SK-N-MC (cell line): Measurements from ENCODE around the gene GSE1.

Source experiments
- DNase-seq: peaks from one replicate; pipeline ENCODE4 v3.0.0-alpha.2; 2011; ENCODE audit warnings: low read depth, low spot score
- H3K27ac ChIP-seq: fragments of 200-600 bp; sonication (generic); 2 replicates; pipeline ENCODE4 v1.5.1; 2016; ENCODE audit warnings: mixed run types
- H3K36me3 ChIP-seq: fragments of 200-600 bp; sonication (generic); 2 replicates; pipeline ENCODE4 v1.6.1; 2017; ENCODE audit warnings: antibody characterized with exemption, low read length, mixed read lengths; ENCODE audit not compliant: insufficient read depth
- H3K4me3 ChIP-seq: fragments of 200-600 bp; sonication (generic); 2 replicates; pipeline ENCODE4 v1.5.1; 2016
- H3K9ac ChIP-seq: fragments of 200-600 bp; sonication (generic); 2 replicates; pipeline ENCODE4 v1.8.0; 2017; ENCODE audit warnings: mixed run types, mixed read lengths; ENCODE audit not compliant: insufficient read length
- H3K9me3 ChIP-seq: fragments of 200-600 bp; sonication (generic); 2 replicates; pipeline ENCODE4 v1.6.1; 2017; ENCODE audit warnings: low read depth, mild to moderate bottlenecking, antibody characterized with exemption, low read length, moderate library complexity, mixed read lengths
- EZH2 ChIP-seq: fragments of 200-600 bp; sonication (generic); IDR thresholded peaks from one replicate; pipeline ENCODE4 v1.6.1; 2017; ENCODE audit warnings: antibody characterized with exemption
- FOXP2 ChIP-seq: optimal IDR thresholded peaks from 2 replicates; pipeline ENCODE3; 2011; ENCODE audit warnings: mild to moderate bottlenecking, moderate library complexity; ENCODE audit not compliant: insufficient read depth; ENCODE audit errors: extremely low read length, control extremely low read depth
- POLR2AphosphoS5 ChIP-seq: IDR thresholded peaks from 2 replicates; pipeline ENCODE4 v1.6.1; 2012; ENCODE audit warnings: mild to moderate bottlenecking, low read depth, low read length, borderline replicate concordance

Gene GSE1

DNA sequence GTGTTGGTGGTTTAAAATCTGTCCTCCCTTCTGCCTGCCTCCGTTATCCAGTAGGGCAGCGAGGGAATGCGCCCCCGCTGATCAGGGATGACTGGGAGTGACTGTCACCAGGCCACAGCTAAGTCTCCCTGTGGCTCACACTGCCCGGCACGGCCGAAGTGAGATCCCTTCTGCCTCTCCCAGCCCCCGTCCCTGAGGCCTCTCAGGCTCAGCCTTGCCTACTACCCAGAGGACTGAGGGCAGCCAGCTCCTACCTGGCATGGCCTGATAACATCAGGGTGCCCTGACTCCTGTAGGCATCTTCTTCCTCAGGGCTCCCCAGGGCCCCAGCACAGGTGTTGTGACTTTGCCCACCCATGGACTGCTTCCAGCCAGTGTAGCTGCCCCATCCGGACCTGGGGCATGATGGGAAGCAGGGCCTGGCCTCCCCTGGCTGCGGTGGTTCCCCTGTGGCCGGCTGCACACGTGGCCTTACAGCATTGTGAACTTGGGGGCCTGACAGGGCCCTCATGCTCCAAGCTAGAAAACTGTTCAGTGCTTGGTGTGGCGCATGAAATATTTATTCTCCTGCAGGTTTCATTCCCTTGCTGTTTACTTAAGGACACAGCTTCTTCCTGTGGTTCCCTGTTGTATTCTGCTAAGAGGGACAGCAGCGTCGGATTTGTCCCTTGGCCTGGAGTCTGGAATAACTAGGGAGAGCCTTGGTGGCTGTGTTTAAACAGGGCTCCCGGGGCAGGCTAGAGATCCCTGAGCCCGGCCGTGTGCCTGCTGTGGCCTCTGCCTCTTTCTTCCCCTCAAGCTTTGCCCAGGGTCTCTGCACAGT, 45.6 kb downstream of the GSE1 start:
- DNase-seq = no peak
- TF ChIP-seq POLR2AphosphoS5 = no peak
- Histone ChIP-seq H3K36me3 (no peaks in the 10 kb centered on the region; the same call in 1 of the 2 replicates), H3K27ac (no peak overlapping the region), H3K9me3 (no peaks in the 10 kb centered on the region), H3K4me3 (no peak overlapping the region), H3K9ac (no peak overlapping the region)

DNA sequence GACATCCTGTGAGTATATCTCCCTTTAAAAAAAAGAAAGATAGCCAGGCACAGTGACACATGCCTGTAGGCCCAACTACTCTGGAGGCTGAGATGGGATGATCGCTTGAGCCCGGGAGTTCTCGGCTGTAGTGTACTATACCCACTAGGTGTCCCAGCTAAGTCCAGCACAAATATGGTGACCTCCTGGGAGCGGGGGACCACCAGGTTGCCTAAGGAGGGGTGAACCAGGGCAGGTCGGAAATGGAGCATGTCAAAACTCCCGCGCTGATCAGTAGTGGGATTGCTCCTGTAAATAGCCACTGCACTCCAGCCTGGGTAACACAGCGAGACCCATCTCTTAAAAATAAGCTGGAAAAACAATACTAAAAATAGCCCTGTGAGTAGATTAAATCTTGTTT, 46.2 kb downstream of the GSE1 start:
- no peaks in the 10 kb centered on the region; the same call in 1 of the 2 replicates for H3K36me3 ChIP-seq
- no peak for TF ChIP-seq FOXP2
- no peak for TF ChIP-seq EZH2
- no peak for TF ChIP-seq POLR2AphosphoS5
- H3K27ac ChIP-seq = no peak overlapping the region
- H3K4me3 ChIP-seq = no peak overlapping the region
- no peak overlapping the region for H3K9ac ChIP-seq
- no peaks in the 10 kb centered on the region for H3K9me3 ChIP-seq
- no peak for DNase-seq

DNA sequence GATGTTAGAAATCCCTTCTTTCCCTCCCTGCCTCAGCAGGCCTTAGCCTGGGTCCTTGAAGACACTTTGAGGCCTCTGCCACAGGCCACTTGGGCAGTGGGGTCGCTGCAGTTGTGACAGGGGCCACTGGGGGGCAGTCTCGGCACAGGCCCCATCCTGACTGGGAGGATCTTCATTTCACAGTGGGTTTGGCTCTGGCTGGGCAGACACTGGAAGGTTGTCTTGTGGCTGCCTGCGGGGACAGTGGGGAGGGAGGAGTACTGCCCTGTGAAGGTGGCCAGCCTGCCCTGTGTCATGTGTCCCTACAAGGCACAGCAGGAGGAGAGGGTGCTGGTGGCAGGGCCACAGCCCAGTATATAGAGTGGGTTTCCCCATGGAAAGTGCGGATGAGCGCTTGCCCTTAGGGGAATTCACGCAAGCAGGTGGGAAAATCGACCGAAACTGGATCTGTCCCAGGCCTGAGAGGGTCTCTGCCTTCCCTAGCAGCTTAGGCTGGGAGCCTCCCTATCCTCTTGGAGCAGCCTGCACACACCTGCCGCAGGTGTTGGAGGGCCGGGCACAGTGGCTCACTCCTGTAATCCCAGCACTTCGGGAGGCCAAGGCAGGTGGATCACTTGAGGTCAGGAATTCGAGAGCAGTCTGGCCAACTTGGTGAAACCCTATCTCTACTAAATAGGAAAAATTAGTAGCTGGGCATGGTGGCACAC, 46.8 kb downstream of the GSE1 start:
- H3K9me3 ChIP-seq = no peaks in the 10 kb centered on the region
- H3K36me3 ChIP-seq = no peaks in the 10 kb centered on the region; the same call in 1 of the 2 replicates
- no peak overlapping the region for H3K4me3 ChIP-seq
- TF ChIP-seq FOXP2 (no peak), POLR2AphosphoS5 (no peak), EZH2 (no peak)
- no peak overlapping the region for H3K9ac ChIP-seq
- H3K27ac ChIP-seq = no peak overlapping the region
- DNase-seq = no peak

DNA sequence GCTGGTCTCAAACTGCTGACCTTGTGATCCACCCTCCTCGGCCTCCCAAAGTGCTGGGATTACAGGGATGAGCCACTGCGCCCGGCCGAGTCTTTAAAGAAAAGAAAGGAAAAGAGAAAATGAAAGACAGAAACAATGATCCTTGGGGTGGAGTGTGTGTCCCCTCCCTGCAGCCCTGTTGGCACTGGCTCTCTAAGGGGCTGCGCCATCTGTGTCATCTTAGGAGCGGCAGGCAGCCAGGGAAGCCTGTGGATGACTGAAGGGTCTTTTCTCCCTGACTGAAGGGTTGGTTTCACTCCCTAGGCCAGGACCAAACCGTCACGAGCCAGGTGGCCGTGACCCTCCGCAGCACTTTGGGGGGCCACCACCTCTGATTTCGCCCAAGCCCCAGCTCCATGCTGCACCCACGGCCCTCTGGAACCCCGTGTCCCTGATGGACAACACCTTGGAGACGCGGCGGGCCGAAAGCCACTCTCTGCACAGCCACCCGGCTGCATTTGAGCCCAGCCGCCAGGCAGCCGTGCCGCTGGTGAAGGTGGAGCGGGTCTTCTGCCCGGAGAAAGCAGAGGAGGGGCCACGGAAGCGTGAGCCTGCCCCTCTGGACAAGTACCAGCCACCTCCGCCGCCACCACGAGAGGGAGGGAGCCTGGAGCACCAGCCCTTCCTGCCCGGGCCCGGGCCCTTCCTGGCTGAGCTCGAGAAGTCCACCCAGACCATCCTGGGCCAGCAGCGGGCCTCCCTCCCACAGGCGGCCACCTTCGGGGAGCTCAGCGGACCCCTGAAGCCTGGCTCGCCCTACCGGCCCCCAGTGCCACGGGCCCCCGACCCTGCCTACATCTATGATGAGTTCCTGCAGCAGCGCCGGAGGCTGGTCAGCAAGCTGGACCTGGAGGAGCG, 48.0 kb downstream of the GSE1 start:
- no peak for DNase-seq
- no peak for TF ChIP-seq POLR2AphosphoS5
- TF ChIP-seq EZH2 = no peak
- H3K27ac ChIP-seq = no peak overlapping the region

DNA sequence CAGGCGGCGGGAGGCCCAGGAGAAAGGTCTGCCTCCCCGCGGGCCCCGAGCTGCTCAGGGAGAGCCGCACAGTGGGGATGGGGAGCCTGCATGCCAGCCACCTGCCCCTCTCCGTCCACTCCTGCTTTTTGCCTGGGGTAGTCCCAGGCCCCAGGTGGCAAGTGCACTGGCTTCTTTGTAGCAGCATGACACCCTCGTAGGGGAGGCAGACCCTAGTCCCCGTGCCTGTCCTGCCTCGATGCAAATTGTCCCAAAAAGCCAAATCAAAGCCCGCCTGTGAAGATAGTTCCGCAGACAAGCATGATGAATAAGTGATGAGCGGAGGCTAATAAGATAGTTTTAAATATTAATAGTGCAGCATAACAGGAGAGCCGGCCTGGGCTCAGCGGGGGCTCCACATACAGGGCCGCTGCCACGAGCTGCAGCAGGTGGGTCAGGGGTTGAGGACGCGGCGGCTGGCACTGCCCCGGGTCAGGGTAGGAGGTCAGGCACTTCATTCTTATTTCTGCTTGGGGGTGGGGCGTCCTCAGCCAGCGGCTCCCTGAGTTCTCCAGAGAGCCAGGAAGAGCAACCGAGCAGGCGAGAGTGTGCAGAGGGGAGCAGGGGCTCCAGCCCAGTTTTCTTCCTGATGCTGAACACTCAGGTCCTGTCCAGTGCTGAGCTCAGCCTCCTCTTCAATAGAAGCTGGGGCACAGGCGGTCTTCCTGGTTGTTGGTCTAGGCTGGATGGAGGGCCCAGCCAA, 48.8 kb downstream of the GSE1 start:
- no peak for DNase-seq
- no peak overlapping the region for H3K9ac ChIP-seq
- no peak overlapping the region for H3K27ac ChIP-seq
- no peak for TF ChIP-seq POLR2AphosphoS5
- no peak for TF ChIP-seq EZH2
- no peak overlapping the region for H3K4me3 ChIP-seq
- no peaks in the 10 kb centered on the region for H3K9me3 ChIP-seq
- no peaks in the 10 kb centered on the region; the same call in 1 of the 2 replicates for H3K36me3 ChIP-seq

More for the DNA sequence above, 48.0 kb downstream of the GSE1 start:
- H3K9ac ChIP-seq = no peak overlapping the region
- no peaks in the 10 kb centered on the region; the same call in 1 of the 2 replicates for H3K36me3 ChIP-seq
- H3K4me3 ChIP-seq = no peak overlapping the region
- no peaks in the 10 kb centered on the region for H3K9me3 ChIP-seq

DNA sequence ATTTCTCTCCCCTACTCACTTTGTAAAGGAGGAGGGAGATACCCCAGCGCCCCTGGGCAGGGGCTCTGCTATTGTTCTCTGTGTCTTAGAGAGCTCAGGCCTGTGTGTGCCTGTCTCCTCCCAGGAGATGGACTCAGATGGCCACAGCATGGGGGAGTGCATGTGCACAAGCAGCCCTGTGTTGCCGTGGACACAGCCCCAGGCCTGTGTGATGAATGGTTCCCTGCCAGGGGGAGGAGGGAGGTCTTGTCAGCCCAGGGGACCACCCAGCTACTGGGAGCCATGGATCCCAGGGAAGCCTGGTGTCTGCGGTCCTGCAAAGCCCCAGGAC, 49.3 kb downstream of the GSE1 start:
- TF ChIP-seq EZH2 = no peak
- no peak for TF ChIP-seq FOXP2
- TF ChIP-seq POLR2AphosphoS5 = no peak
- H3K4me3 ChIP-seq = no peak overlapping the region
- no peaks in the 10 kb centered on the region for H3K9me3 ChIP-seq
- H3K36me3 ChIP-seq = no peaks in the 10 kb centered on the region; the same call in 1 of the 2 replicates
- no peak for DNase-seq
- H3K27ac ChIP-seq = no peak overlapping the region
- H3K9ac ChIP-seq = no peak overlapping the region

DNA sequence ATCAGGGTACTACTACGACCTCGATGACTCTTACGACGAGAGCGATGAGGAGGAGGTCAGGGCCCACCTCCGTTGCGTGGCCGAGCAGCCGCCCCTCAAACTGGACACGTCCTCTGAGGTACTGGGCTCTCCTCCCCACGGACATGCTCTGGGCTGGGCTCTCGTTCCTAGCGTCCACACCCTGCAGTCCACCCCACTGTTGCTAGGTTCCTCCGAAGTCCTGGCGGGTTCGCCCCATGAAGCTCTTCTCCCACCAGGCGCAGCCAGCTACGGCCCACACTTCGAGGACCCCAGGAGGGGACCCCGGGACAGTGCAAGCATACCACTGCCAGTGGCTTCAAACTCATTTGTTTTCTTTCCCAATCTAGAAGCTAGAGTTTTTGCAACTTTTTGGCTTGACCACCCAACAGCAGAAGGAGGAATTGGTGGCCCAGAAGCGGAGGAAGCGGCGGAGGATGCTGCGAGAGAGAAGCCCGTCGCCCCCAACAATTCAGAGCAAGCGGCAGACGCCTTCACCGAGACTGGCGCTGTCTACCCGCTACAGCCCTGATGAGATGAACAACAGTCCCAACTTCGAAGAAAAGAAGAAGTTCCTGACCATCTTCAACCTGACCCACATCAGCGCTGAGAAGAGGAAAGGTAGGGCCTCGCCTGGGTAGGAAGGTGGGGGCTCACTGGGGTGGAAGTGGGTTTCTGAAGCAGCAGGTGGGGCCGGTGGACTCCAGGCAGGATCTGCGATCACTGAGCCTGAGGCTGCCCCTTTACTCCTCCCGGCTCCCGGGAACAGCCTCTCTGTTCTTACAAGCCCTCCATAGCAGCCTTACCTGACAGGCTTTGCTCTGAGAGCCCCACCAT, 50.1 kb downstream of the GSE1 start:
- no peak overlapping the region for H3K27ac ChIP-seq
- no peak for DNase-seq
- no peaks in the 10 kb centered on the region for H3K9me3 ChIP-seq
- TF ChIP-seq EZH2 = no peak
- no peak for TF ChIP-seq POLR2AphosphoS5
- no peak for TF ChIP-seq FOXP2
- H3K9ac ChIP-seq = no peak overlapping the region
- H3K4me3 ChIP-seq = no peak overlapping the region
- no peaks in the 10 kb centered on the region; the same call in 1 of the 2 replicates for H3K36me3 ChIP-seq
